CD4-positive, alpha-beta memory T cell (primary cell): ENCODE data around the gene CSF1R. TPM values are rescaled to one million over a fixed set of nuclear protein-coding genes. Genes with fewer than 3 reads are reported as not detected.
A peak's percentile ranks its signal among the peaks of the same experiment; 100 is the strongest.

Experiments
- CTCF ChIA-PET: fragments of 350-600 bp; sonication (Branson Sonifier 250); formaldehyde crosslinking; loops from one replicate; lab custom pipeline; 2021; ENCODE audit warnings: inconsistent platforms; ENCODE audit not compliant: partially characterized antibody; lab: Charles Lee
- POLR2A ChIA-PET: fragments of 350-600 bp; sonication (Branson Sonifier 250); formaldehyde crosslinking; loops from one replicate; lab custom pipeline; 2021; ENCODE audit not compliant: partially characterized antibody; lab: Charles Lee
- DNase-seq, 5 donors: peaks; one replicate each; pipeline versions ENCODE4 v3.0.0 to v3.0.0-alpha.2; 2020 to 2022; ENCODE audit warnings: mixed read lengths in 1 of 5
- H3K27ac ChIP-seq: one replicate; pipeline ENCODE4 v1.7.0; 2013; ENCODE audit warnings: low read depth, low read length
- H3K27me3 ChIP-seq: 2 replicates; pipeline ENCODE4 v1.7.0; 2013; ENCODE audit warnings: mild to moderate bottlenecking, low read length, moderate library complexity; ENCODE audit not compliant: insufficient read depth
- H3K36me3 ChIP-seq: 2 replicates; pipeline ENCODE4 v1.7.0; 2013; ENCODE audit warnings: mild to moderate bottlenecking, low read length, moderate library complexity; ENCODE audit not compliant: insufficient read depth
- H3K4me1 ChIP-seq: 2 replicates; pipeline ENCODE4 v1.7.0; 2013; ENCODE audit warnings: mild to moderate bottlenecking, low read length, moderate library complexity; ENCODE audit not compliant: insufficient read depth
- H3K4me3 ChIP-seq, 2 donors: one replicate each; pipeline ENCODE4 v1.7.0; 2013; ENCODE audit warnings: low read length in 2 of 2, mild to moderate bottlenecking in 1 of 2
- H3K9me3 ChIP-seq, 2 donors: one replicate each; pipeline ENCODE4 v1.7.0; 2013; ENCODE audit warnings: low read length in 2 of 2, control low read depth in 1 of 2; ENCODE audit not compliant: control insufficient read depth in 1 of 2
- H3K27ac Mint-ChIP-seq, 7 donors: one replicate each; pipeline ENCODE4 v1.8.0; 2020 to 2021; ENCODE audit warnings: mixed read lengths in 7 of 7, mild to moderate bottlenecking in 6 of 7, inconsistent platforms in 3 of 7, moderate library complexity in 3 of 7
- H3K27me3 Mint-ChIP-seq, 2 donors: one replicate each; pipeline ENCODE4 v1.8.0; 2020 to 2021; ENCODE audit warnings: mixed read lengths in 2 of 2
- H3K36me3 Mint-ChIP-seq, 2 donors: one replicate each; pipeline ENCODE4 v1.8.0; 2020 to 2021; ENCODE audit warnings: mixed read lengths in 2 of 2, inconsistent platforms in 1 of 2, mild to moderate bottlenecking in 1 of 2
- H3K4me1 Mint-ChIP-seq, 4 donors: one replicate each; pipeline ENCODE4 v1.8.0; 2020 to 2021; ENCODE audit warnings: mixed read lengths in 4 of 4, mild to moderate bottlenecking in 1 of 4
- H3K4me3 Mint-ChIP-seq, 8 donors: one replicate each; pipeline ENCODE4 v1.8.0; 2020 to 2021; ENCODE audit warnings: mixed read lengths in 8 of 8, mild to moderate bottlenecking in 7 of 8, moderate library complexity in 6 of 8, inconsistent platforms in 3 of 8
- H3K9me3 Mint-ChIP-seq, 8 donors: one replicate each; pipeline ENCODE4 v1.8.0; 2020 to 2021; ENCODE audit warnings: mixed read lengths in 8 of 8, mild to moderate bottlenecking in 5 of 8, inconsistent platforms in 3 of 8, moderate library complexity in 1 of 8
- intact Hi-C: fragments of 100-400 bp; cut with micrococcal nuclease; formaldehyde crosslinking; loops from one replicate; pipeline ENCODE4 v1.15.1; 2023
- polyA plus RNA-seq, 2 donors: library from polyadenylated mRNA; unstranded; fragments of 300-500 nt; fragmentation: Illumina TruSeq; gene quantifications; one replicate each; pipeline ENCODE4 v1.2.3, GENCODE V29; 2021
- total RNA-seq, 2 experiments: library from RNA; stranded (reverse); gene quantifications; one replicate each; pipeline ENCODE4 v1.2.3, GENCODE V29; 2021

CSF1R gene
- total and polyA plus RNA-seq, 4 experiments from 2014 or later = 0.04 to 2.9 (median 1.3) TPM

DNA sequence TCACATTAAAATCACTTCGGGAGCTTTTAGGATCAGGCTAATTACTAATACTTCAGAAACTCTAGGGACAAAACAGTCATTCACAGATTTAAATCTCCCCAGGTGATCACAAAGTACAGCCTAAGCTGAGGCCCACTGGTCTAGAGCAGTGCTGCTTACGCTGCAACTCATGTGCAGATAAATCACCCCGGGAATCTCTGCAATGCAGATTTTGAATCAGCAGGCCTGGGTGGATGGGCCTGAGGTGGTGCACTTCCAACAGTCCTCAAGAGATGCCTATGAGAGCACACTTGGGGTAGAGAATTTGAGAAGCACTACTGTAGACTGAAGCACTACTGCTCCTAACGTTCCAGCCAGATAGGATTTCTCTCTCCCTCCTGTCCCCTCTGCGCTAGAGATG is 28.4 kb downstream of the CSF1R start:
- no peaks in the 10 kb centered on the region for H3K27me3 ChIP-seq
- no peak for DNase-seq
- Mint-ChIP-seq H3K9me3 (no peaks in the 10 kb centered on the region), H3K27me3 (peaks cover 0 to 1% of the 10 kb centered on the region in 2 donors), H3K4me3 (no peak overlapping the region), H3K4me1 (peaks cover 0 to 4% (median 2%) of the 10 kb centered on the region in 4 donors), H3K36me3 (peaks cover 6 to 25% of the 10 kb centered on the region in 2 donors), H3K27ac (peak overlapping the region in 2 of 7 donors; percentile 2 to 58)
- peaks cover 5% of the 10 kb centered on the region for H3K36me3 ChIP-seq
- no peak overlapping the region for H3K27ac ChIP-seq
- ChIA-PET POLR2A (no interaction called here), CTCF (no interaction called here)
- no peaks in the 10 kb centered on the region for H3K9me3 ChIP-seq
- H3K4me1 ChIP-seq = no peaks in the 10 kb centered on the region
- H3K4me3 ChIP-seq = no peak overlapping the region
- intact Hi-C loops = no loop called here

DNA sequence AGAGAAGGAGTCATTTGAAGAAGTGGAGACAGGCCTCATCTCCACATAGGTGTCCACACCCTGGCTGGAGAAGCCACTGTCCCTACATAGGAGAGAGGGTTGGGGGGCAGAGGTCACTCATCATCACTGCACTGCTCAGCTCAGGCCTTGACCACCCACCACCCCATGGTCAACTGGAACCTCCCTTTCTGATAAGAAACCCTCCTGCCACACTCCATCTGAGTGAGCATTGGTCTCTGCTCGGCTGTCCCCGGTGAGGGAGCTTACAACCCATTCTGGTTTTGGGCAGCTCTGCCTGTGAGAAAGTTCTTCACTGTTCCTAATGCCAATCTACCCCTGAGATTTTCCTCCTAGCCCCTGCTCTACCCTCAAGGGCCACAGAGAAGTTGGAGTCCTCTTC is 28.8 kb downstream of the CSF1R start:
- intact Hi-C loops = no loop called here
- Histone ChIP-seq H3K36me3 (peaks cover 8% of the 10 kb centered on the region), H3K27me3 (no peaks in the 10 kb centered on the region), H3K9me3 (no peaks in the 10 kb centered on the region), H3K27ac (no peak overlapping the region), H3K4me1 (no peaks in the 10 kb centered on the region), H3K4me3 (no peak overlapping the region)
- CTCF ChIA-PET = no interaction called here
- H3K4me3 Mint-ChIP-seq = no peak overlapping the region
- H3K9me3 Mint-ChIP-seq = no peaks in the 10 kb centered on the region
- peak overlapping the region in 2 of 7 donors; percentile 2 to 58 for H3K27ac Mint-ChIP-seq
- peaks cover 0 to 4% (median 1%) of the 10 kb centered on the region in 4 donors for H3K4me1 Mint-ChIP-seq
- DNase-seq = no peak
- H3K36me3 Mint-ChIP-seq = peaks cover 11 to 30% of the 10 kb centered on the region in 2 donors
- no peaks in the 10 kb centered on the region for H3K27me3 Mint-ChIP-seq
- POLR2A ChIA-PET = no interaction called here

DNA sequence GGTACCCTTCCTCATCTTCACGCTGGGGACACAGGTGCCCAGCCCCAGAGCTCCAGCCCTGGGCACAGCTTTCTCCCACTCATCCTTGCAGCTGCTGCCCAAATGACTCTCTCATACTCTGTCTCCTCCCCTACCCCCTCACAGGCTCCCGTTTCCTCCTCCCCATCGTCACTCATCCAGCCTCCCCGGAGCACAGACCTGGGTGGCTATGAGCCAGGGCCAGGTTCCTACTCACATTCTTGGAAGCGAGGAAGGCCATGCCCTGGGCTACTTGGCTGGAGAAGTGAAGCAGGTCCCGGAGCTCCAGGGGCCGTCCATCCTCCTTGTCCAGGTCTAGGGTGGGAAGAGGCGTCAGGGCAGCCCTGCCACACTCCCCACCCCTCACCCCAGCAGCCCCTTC is 29.3 kb downstream of the CSF1R start:
- no peak for DNase-seq
- Histone ChIP-seq H3K4me3 (no peak overlapping the region), H3K36me3 (peaks cover 12% of the 10 kb centered on the region), H3K4me1 (no peaks in the 10 kb centered on the region), H3K9me3 (no peaks in the 10 kb centered on the region), H3K27ac (no peak overlapping the region), H3K27me3 (no peaks in the 10 kb centered on the region)
- ChIA-PET POLR2A (no interaction called here), CTCF (no interaction called here)
- H3K27ac Mint-ChIP-seq = no peak overlapping the region
- peaks cover 16 to 35% of the 10 kb centered on the region in 2 donors for H3K36me3 Mint-ChIP-seq
- H3K4me1 Mint-ChIP-seq = peaks cover 0 to 4% (median 1%) of the 10 kb centered on the region in 4 donors
- H3K27me3 Mint-ChIP-seq = no peaks in the 10 kb centered on the region
- no peak overlapping the region for H3K4me3 Mint-ChIP-seq
- intact Hi-C loops = no loop called here
- no peaks in the 10 kb centered on the region for H3K9me3 Mint-ChIP-seq

DNA sequence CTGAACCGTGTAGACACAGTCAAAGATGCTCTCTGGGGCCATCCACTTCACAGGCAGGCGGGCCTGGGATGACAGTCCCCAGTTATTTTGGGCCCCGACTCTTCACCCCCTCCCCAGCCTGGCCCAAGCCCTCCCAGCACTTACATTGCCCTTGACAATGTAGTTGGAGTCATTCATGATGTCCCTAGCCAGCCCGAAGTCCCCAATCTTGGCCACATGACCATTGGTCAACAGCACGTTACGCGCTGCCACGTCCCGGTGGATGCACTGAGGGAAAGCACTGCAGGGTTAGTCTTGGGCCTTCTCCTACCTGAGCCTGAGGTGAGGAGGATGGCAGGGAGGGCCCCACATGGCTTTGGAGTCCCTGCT is 30.3 kb downstream of the CSF1R start:
- POLR2A ChIA-PET = no interaction called here
- intact Hi-C loops = no loop called here
- H3K36me3 ChIP-seq = peaks cover 22% of the 10 kb centered on the region
- Mint-ChIP-seq H3K4me1 (peaks cover 0 to 4% (median 1%) of the 10 kb centered on the region in 4 donors), H3K36me3 (peaks cover 25 to 45% of the 10 kb centered on the region in 2 donors), H3K27ac (no peak overlapping the region), H3K27me3 (no peaks in the 10 kb centered on the region), H3K4me3 (no peak overlapping the region), H3K9me3 (no peaks in the 10 kb centered on the region)
- no peak for DNase-seq
- CTCF ChIA-PET = no interaction called here
- H3K27me3 ChIP-seq = no peaks in the 10 kb centered on the region
- H3K27ac ChIP-seq = no peak overlapping the region
- no peaks in the 10 kb centered on the region for H3K4me1 ChIP-seq
- no peaks in the 10 kb centered on the region for H3K9me3 ChIP-seq
- H3K4me3 ChIP-seq = no peak overlapping the region

DNA sequence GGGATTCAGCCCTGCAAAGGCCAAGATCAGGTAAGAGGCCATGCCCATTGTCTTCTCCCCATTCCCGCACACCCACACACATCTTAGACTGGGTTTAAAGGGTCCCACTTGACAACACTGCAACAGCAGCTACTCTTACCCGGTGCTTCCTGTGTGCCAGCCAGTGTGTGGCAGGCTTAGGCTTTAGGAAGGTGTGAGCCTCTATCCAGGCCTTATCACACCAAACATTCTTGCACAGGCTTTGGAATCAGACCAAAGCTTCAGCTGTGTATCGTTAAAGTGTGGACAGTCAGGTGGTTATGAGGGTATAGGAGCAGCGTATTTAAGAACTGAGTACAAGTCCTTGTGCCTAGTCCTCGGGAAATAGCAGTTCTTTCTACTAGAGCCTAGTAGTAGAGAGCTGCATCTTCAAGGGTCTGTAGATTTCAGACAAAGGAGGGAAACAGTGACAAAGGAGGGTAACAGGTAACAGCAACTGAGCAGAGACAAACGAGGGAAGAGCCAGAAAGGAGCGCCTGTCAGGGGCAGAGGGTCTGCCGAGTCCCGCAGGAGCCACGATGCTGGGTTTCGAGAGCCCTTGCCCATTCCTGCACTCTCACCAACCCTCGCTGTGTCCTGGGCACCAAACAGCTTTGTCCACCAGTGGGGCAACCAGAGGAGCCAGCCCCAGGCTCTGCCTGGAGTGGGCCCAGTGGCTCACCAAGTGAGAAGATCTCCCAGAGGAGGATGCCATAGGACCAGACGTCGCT is 30.9 kb downstream of the CSF1R start:
- H3K27ac ChIP-seq = no peak overlapping the region
- H3K4me1 ChIP-seq = no peaks in the 10 kb centered on the region
- Mint-ChIP-seq H3K4me1 (peaks cover 0 to 4% (median 1%) of the 10 kb centered on the region in 4 donors), H3K9me3 (no peaks in the 10 kb centered on the region), H3K27me3 (no peaks in the 10 kb centered on the region), H3K4me3 (no peak overlapping the region), H3K27ac (peak overlapping the region in 3 of 7 donors; percentile 38 to 67 (median 56)), H3K36me3 (peaks cover 30 to 50% of the 10 kb centered on the region in 2 donors)
- intact Hi-C loops = no loop called here
- no peaks in the 10 kb centered on the region for H3K27me3 ChIP-seq
- H3K4me3 ChIP-seq = no peak overlapping the region
- ChIA-PET CTCF (no interaction called here), POLR2A (no interaction called here)
- no peaks in the 10 kb centered on the region for H3K9me3 ChIP-seq
- no peak for DNase-seq
- peaks cover 28% of the 10 kb centered on the region for H3K36me3 ChIP-seq

DNA sequence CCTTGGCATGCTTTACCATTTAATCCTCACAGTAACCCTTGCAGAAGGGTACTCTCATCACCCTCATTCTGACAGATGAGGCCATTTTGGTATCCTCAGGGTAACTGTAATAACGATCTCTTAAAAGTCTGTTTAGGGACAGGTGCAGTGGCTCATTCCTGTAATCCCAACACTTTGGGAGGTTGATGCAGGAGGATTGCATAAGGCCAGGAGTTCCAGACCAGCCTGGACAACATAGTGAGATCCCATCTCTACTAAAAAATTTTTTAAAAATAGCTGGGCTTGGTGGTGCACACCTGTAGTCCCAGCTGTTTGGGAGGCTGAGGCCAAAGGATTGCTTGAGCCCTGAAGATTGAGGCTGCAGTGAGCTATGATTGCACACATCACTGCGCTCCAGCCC is 31.8 kb downstream of the CSF1R start:
- Mint-ChIP-seq H3K27me3 (no peaks in the 10 kb centered on the region), H3K36me3 (peaks cover 34 to 59% of the 10 kb centered on the region in 2 donors), H3K9me3 (no peaks in the 10 kb centered on the region), H3K4me1 (peaks cover 0 to 4% (median 1%) of the 10 kb centered on the region in 4 donors), H3K27ac (peak overlapping the region in 1 of 7 donors; percentile 71), H3K4me3 (no peak overlapping the region)
- ChIA-PET POLR2A (no interaction called here), CTCF (no interaction called here)
- intact Hi-C loops = no loop called here
- Histone ChIP-seq H3K27ac (no peak overlapping the region), H3K9me3 (no peaks in the 10 kb centered on the region), H3K27me3 (no peaks in the 10 kb centered on the region), H3K36me3 (peaks cover 37% of the 10 kb centered on the region), H3K4me1 (no peaks in the 10 kb centered on the region), H3K4me3 (no peak overlapping the region)
- DNase-seq = no peak

DNA sequence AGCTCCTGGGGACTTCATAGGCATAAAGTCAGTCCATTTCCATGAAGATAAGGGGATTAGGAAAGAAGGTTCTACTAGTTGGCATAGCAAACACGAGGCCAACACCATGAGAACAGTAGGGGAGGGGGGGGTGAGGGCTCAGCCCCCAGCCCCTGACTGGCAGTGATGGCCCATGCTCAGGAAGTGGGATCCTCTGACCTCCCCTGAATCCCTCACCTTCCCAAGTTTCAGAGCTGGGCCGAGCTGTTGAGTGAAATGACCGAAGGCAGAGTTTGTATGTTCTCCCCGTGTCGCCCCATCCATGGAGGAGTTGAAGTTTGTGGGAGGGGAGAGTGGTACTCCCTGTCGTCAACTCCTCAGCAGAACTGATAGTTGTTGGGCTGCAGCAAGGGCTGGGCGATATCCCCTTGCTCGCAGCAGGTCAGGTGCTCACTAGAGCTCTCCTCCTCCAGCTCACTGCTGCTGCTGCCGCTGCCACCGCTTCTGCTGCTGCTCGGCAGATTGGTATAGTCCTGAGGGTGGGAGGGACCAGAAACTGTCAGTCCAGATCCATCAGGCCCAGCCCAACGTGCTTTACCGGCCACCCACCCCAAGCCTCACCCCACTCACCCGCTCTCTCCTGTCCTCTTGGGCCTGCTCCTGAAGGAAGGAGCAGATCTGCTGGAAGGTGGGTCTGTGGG is 32.5 kb downstream of the CSF1R start:
- H3K4me3 Mint-ChIP-seq = no peak overlapping the region
- H3K4me1 Mint-ChIP-seq = peaks cover 0 to 4% (median 1%) of the 10 kb centered on the region in 4 donors
- H3K9me3 ChIP-seq = no peaks in the 10 kb centered on the region
- H3K36me3 ChIP-seq = peaks cover 44% of the 10 kb centered on the region
- intact Hi-C loops = no loop called here
- DNase-seq = no peak
- H3K9me3 Mint-ChIP-seq = no peaks in the 10 kb centered on the region
- H3K27me3 Mint-ChIP-seq = no peaks in the 10 kb centered on the region
- H3K4me1 ChIP-seq = no peaks in the 10 kb centered on the region
- ChIA-PET POLR2A (no interaction called here), CTCF (no interaction called here)
- H3K27ac Mint-ChIP-seq = peak overlapping the region in 2 of 7 donors; percentile 12 to 60
- H3K27ac ChIP-seq = no peak overlapping the region
- no peak overlapping the region for H3K4me3 ChIP-seq
- no peaks in the 10 kb centered on the region for H3K27me3 ChIP-seq
- H3K36me3 Mint-ChIP-seq = peaks cover 41 to 66% of the 10 kb centered on the region in 2 donors
